ENCODE results near the gene IVD.
"Not testable (repeated sequence)": the region's sequence is repeated elsewhere in the genome, so short reads cannot be mapped to it uniquely, and the experiment has no call there.

Gene IVD

GRCh38 chr15:40439960-40440742, 34.6 kb downstream of the IVD start:
- no peak for DNase-seq

- DNase-seq, result peak; percentile 68 to 93
These were observed 35.4 kb downstream of the IVD start, which contains the start of gene BAHD1 for GRCh38 chr15:40440743-40441564. TSS of gene BAHD1 (plus strand) at chr15:40440953. CDS start at chr15:40458465, 17,512 bp downstream.

- no peak for DNase-seq
These were observed 36.3 kb downstream of the IVD start for GRCh38 chr15:40441565-40442531.

DNA sequence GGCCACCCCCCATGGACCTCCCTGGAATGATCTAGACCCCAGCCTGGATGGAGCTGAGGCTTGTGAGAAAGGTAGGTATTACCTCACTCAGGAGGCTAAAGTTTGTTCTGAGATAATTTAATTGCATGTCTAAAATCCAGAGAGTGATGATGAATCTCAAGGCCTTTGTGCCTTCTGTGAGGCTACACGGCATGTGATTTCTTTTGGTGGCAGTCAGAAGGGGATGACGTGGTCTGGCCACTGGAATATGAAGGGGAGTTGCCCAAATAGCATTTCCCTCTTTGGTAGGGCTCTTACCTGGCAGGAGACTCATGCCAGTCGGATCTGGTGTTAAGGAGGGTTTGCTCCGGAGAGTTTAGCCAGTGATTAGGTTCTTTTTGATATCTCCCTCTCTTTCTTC, 37.7 kb downstream of the IVD start:
- DNase-seq, result no peak

- no peak for DNase-seq
These were observed 38.3 kb downstream of the IVD start for GRCh38 chr15:40443846-40444245.

DNA sequence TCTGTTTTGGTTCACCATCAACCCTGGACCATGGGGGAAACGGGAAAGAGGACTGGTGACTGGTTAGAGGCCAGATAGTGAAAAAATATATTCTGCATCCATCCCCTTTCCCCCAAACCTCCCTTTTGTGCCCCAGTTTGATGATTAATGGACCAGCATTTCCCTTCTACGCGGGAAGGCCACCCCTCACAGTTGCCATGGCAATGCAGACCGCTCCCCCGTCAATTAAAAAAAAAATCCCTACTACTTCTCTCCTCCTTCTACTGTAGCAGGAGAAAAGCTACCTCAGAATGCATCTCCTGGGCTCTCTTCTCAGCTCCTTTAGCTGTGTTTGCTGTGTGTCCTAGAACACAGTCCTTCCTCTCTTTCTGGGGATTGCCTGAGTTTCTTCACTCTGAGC, 39.1 kb downstream of the IVD start:
- DNase-seq, result no peak

DNA sequence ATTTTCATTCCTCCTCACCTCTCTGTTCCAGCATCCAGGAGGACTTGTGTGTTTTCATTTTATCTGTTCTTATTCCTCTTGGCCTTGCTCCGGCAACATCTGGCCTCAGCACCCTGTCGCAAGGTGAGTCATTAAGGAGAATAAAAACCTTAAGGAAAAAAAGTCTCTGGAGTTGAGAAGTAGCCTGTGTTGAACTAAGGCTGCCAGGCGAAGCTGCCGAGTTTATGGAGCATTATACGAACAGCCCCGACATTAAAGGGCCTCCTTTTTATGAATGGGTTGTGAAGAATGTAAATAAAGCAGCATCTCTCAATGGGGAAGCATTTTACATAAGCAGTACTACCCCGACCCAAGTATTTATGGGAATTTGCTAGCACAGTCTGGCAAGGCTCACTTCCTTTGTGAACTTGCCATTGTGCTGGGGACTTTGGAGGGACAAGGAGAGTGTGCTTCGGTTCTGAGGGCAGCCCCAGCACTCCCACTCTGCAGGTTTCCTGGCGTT, 39.9 kb downstream of the IVD start:
- DNase-seq, result no peak

DNA sequence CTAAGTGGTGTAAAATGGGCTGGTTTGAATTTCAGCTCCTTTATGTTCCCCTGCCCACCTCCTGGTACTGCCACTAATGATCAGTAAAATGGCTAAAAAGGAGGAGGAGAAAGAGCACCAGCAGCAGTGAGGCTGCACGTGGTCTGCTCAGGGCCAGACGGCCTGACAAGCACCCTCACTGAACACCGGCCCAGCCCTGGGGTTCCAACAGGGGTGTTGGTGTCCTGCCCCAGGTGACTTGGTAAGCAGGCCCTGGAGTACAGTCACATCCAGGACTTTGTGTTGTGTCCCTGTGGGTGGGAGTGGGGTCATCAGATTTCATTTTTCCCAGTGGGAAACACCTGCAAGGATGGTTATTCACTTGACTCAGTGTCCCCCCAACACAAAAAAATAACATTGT, 40.5 kb downstream of the IVD start:
- no peak for DNase-seq

DNA sequence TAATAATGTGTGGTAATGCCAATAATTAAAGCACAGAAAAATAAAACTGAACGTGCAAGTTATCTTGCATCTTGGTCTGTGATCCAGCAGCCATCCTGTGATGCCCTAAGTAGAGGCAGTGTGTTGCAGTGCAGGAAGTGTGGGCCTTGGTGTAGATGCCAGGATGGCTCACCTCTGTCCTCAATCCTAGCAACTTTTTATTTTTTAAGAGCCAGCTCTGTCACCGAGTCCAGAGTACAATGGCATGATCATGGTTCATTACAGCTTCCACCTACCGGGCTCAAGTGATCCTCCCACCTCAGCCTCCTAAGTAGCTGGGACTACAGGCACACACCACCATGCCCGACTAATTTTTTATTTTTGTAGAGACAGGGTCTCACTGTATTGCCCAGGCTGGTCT, 42.8 kb downstream of the IVD start:
- DNase-seq, result no peak

DNA sequence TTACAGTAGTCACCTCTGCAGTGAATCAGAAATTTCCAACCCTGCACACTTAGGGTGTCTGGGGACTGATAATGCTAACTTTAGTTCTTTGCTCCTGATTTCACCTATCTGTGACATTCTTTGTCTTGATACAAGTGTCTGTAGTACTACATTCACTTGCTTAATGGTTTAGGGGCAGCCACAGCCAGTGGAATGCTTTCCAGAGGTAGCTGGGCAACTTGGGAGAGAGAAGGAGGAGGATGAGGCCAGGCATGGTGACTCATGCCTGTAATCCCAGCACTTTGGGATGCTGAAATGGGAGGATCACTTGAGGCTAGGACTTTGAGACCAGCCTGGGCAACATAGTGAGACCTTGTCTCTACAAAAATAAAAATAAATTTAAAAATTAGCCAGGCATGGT, 43.7 kb downstream of the IVD start:
- DNase-seq, result no peak

- no peak for DNase-seq
These were observed 44.5 kb downstream of the IVD start for GRCh38 chr15:40450047-40450446.

GRCh38 chr15:40451527-40452158, 46.0 kb downstream of the IVD start:
- no peak for DNase-seq

GRCh38 chr15:40452296-40453090, 46.9 kb downstream of the IVD start:
- DNase-seq, result no peak

- DNase-seq, result not testable (repeated sequence)
These were observed 48.3 kb downstream of the IVD start for GRCh38 chr15:40453941-40454340.

GRCh38 chr15:40454904-40455391, 49.4 kb downstream of the IVD start:
- DNase-seq, result no peak

DNA sequence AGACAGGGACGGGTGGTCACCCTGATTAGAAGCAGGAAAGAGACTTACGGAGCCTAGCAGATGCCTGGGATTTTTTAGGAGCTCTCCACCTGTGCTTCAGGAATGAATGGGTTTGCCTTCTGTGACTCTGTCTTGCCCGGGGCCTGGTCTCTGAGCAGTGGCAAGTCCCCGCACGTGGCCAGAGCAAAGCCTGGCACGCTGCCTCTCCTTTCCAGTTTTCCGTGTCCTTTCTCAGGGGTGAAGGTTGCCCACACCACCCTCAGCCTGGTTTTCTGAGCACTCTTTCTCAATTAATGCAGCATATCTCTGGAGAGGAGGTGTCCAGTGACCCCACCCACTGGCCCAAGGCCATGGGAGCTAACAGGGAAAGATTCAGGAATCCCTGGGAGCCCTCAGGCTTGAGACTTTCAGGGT, 50.7 kb downstream of the IVD start:
- no peak for DNase-seq

DNA sequence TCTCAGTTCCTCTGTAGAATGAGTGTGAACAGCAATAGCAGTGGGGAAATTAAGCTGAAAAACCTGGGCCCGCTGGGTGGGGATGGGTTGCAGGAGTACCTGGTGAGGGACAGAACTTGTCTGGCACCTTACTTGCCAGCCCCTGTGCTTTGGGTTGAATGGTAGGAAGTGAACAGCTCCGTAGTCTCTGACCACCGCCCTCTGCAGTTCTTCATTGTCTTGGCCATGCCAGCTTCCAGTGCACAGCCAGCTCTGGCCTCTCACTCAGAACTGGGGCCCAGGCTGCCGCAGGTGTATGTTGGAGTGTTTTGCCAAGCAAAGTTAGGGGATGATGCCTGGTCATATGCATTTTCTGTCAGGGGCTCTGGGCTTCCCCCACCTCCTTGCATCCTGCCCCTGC, 51.1 kb downstream of the IVD start:
- DNase-seq, result no peak

GRCh38 chr15:40458495-40459371, 53.1 kb downstream of the IVD start:
- no peak for DNase-seq

- DNase-seq, result no peak
These were observed 53.9 kb downstream of the IVD start for GRCh38 chr15:40459391-40460015.

DNA sequence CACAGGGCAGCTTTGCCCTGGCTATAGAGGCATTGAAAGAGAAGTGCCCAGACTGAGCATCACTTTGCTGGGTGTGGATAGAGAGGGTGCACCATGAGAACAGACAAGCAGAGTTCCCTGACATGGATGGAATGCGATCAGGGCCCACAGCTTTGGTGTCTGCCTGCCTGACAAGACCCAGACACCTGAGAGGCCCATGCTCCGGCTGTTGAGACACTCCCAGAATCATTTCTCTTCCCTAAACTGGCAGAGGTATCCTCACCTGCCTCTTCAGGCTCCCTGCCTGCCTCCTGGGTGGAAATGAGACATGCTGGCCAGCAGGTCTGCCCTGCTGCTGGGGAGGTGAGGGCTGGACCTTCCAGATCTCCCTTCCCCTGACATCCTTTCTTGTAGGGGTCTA, 54.8 kb downstream of the IVD start:
- DNase-seq, result no peak

Data from NCI-H446 (cell line).